HG03039 (cell line): Measurements from ENCODE around the gene IGF2BP2.
"Not testable (repeated sequence)": the region's sequence is repeated elsewhere in the genome, so short reads cannot be mapped to it uniquely, and the experiment has no call there.

Experiments
- ATAC-seq: cut with Tn5 transposase; IDR thresholded peaks from one replicate; pipeline ENCODE4 v1.9.1; 2021; ENCODE audit warnings: mild to moderate bottlenecking, moderate library complexity; ENCODE audit not compliant: unreplicated experiment

Gene IGF2BP2

GRCh38 chr3:185825006-185825638 lies at the start of gene IGF2BP2:
Gene IGF2BP2, minus strand, starts transcription at chr3:185825042. Its CDS starts 82 bp downstream, at chr3:185824960.
- no peak for ATAC-seq

GRCh38 chr3:185874119-185874518 lies 49.3 kb upstream of the IGF2BP2 start:
- ATAC-seq: no peak

GRCh38 chr3:185867650-185868049 lies 42.8 kb upstream of the IGF2BP2 start:
- no peak for ATAC-seq

GRCh38 chr3:185866995-185867394 lies 42.2 kb upstream of the IGF2BP2 start:
- no peak for ATAC-seq

DNA sequence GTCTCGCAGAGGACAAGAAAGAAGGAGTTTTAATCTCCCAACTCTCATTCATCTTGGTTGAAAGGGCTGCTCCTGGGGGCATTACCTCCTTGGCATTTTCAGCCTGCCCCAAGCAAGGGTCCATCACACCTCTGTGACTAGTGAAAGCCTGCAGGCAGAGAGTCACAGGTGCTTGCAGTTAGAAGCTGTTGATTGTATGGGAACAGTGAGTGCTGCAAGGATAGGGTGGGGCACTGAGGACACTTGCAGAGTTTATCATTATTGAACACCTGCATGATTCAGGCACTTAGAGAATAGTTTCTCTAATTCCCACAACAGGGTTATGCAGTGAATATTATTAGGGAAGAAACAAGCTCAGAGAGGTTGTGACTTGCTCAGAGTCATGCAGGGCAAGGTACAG lies 41.7 kb upstream of the IGF2BP2 start:
- ATAC-seq: no peak

- no peak for ATAC-seq
Observed at GRCh38 chr3:185865247-185865646, 40.4 kb upstream of the IGF2BP2 start.

- no peak for ATAC-seq
Observed at GRCh38 chr3:185864767-185865166, 39.9 kb upstream of the IGF2BP2 start.

DNA sequence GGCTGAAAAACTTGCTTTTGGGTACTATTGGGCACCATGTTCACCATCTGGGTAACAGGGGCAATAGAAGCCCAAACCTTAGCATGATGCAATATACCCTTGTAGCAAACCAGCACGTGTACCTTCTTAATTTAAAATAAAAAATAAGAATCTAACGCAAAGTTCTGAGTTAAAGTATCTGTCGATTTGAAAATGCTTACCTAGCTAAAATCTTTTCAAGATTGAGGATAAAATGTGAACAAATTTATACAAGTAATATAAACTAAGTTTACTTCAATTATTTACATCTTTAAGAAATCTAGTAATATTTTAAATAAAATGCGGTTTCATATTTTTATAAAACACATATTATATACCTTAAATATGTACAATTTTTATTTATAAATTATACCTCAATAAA lies 38.1 kb upstream of the IGF2BP2 start:
- ATAC-seq: no peak

DNA sequence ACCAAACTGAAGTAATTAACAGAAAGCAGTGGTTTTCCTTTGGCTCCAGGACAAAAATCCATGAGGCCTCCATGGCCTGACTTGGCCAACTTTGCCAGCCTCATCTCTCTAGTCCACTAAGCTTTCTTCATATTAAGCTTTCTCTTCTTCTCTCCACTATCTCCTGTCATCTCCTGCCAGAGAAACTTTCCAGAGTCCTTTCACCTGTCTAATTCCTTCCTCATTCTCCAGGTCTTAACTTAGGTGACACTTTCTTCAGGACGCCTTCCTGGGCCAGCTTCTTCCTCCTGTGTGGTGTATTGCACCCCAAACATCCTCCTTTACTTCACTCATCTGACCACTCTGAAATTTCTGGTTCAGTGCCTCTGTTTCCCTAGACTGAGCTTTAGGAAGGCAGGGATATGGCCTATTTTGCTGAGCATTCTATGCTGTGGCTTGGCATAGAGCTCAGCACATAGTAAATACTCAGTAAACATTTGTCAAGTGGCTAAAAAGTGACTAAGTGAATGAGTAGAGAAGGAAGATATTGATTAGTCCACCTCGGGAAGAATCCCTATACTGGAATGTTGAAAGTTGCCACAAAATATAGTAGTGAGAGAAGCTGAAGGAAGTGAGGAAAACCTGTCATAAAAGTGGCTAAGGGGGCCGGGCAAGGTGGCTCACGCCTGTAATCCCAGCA lies 34.6 kb upstream of the IGF2BP2 start:
- no peak for ATAC-seq

DNA sequence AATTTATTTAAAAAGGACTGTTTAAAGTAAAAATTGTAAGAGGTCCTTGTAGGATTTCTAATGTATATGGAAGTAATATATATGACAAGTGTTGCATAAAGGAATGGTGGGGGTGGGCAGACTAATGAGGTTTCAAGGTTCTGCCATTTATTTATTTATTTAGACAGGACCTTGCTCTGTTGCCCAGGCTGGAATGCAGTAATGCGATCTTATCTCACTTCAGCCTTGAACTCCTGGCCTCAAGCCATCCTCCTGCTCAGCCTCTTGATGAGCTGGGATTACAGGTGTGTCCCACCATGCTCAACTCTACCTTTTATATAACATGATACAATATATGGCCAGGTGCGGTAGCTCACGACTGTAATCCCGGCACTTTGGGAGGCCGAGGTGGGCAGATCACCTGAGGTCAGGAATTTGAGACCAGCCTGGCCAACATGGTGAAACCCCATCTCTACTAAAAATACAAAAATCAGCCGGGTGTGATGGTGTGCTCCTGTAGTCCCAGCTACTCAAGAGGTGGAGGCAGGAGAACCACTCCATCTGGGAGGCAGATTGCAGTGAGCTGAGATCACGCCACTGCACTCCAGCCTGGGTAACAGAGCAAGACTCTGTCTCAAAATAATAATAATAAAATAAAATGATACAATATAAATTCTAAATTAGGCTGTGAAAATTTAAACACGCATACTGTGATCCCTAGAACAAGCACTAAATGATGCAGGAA lies 33.8 kb upstream of the IGF2BP2 start:
- ATAC-seq: no peak

DNA sequence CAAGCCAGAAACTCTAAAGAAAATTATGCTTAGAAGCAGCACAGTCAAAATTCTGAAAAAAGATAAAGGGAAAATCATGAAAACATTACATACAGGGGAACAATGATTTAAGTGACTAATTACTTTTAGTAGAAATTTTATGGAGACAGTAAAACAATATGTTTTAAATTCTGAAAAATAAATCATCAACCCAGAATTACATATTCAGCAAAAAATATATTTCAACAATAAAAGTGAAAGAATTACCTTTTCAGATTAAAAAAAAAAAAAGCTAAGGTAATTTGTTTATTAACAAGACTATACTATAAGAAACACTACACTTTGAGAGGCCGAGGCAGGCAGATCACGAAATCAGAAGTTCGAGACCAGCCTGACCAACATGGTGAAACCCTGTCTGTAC lies 32.4 kb upstream of the IGF2BP2 start:
- no peak for ATAC-seq

- no peak for ATAC-seq
Observed at GRCh38 chr3:185856652-185857051, 31.8 kb upstream of the IGF2BP2 start.

- not testable (repeated sequence) for ATAC-seq
Observed at GRCh38 chr3:185853771-185854170, 28.9 kb upstream of the IGF2BP2 start.

DNA sequence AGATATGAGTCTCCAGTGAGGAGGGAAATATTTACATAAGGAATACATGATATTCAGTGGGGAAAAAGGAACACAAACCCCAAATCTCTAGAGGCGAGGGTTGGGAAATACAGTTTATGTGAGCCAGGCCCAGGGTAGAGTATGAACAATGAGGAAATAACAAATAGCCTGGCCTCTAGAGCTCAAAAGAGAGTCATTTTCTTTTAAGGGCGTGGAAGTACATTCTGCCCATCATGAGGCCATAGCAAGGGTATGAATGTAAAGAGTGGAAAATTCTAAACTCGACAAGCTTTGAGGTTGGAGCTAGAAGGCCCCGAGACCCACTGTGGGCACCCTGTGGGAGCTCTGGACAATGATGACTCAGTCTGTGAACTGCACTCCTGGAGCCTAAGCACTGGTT lies 27.8 kb upstream of the IGF2BP2 start:
- ATAC-seq: no peak

DNA sequence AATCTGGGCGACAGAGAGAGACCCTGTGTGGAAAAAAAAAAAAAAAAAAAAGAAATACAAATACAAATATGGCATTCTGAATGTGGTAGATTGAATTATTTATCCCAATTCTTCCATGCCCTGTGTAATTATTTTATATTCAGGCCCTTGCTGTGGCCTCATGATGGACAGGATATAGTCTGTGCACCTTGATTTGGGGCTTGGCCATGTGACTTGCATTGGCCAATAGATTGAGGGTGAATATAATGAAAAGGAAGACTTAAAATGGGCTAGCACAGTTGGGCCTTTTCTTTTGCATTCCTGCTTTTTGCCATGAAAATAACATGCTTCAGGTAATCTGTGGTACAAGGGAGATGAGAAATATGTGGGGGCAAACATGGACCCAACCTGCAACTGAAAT lies 27.1 kb upstream of the IGF2BP2 start:
- ATAC-seq: no peak

DNA sequence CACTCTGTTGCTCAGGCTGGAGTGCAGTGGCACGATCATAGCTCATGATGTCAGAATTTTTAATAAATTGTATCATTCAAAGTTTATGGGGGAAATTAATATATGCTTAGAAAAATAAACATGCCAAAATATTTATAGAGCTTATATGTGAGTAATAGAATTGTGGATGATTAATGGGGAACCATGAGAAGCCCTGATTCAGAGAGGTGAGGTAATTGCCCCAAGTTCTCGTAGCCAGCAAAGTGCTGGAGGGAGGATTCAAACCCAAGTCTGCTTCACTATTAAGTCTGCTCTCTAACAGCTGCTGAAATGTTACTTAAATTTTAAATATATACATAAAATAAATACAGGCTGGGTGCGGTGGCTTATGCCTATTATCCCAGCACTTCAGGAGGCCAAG lies 26.2 kb upstream of the IGF2BP2 start:
- no peak for ATAC-seq

- ATAC-seq: no peak
Observed at GRCh38 chr3:185847506-185847905, 22.7 kb upstream of the IGF2BP2 start.

DNA sequence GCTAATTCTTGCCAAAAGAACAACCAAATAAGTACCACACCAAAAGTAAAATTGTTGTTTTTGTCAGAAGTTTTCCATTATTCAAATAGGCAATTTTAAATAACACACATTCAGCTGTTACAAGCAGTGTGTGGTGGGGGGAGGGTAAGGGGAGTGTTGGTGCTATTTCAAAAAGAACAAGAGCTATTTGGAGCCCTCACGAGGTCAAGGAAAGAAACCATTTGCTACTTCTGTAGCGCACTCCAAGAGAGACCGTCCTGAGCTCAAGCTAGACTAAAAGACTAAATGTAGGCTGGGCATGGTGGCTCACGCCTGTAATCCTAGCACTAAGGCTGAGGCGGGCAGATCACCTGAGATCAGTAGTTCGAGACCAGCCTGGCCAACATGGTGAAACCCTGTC lies 21.2 kb upstream of the IGF2BP2 start:
- no peak for ATAC-seq

GRCh38 chr3:185844051-185844450 lies 19.2 kb upstream of the IGF2BP2 start:
- no peak for ATAC-seq

DNA sequence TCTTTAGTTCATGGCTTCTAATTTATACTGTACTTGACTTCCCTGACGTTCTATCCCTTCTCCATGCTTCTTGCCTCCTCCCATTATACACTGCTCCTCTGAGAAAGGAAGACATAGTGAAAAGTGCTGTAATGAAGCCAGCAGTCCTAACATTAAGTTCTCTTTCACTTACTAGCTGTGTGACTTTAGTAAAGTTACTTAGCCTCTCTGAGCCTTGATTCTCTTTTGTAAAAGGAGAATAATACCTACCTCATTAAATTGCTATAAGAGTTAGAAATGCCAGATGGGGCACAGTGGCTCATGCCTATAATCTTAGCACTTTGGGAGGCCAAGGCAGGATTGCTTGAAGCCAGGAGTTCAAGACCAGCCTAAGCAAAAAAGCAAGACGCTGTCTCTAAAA lies 18.8 kb upstream of the IGF2BP2 start:
- no peak for ATAC-seq

GRCh38 chr3:185843126-185843525 lies 18.3 kb upstream of the IGF2BP2 start:
- no peak for ATAC-seq

GRCh38 chr3:185842241-185842640 lies 17.4 kb upstream of the IGF2BP2 start:
- ATAC-seq: no peak
